Hepatocyte (in vitro differentiated cells): Measurements from ENCODE around the gene ZCRB1. TPM values are rescaled to one million over a fixed set of nuclear protein-coding genes. Genes with fewer than 3 reads are reported as not detected.
"Not testable (repeated sequence)": the region's sequence is repeated elsewhere in the genome, so short reads cannot be mapped to it uniquely, and the experiment has no call there.

Experiments
- DNase-seq: peaks from one replicate; pipeline ENCODE4 v3.0.0-alpha.2; 2016; ENCODE audit warnings: low spot score
- H2AFZ ChIP-seq: fragments of 200-600 bp; sonication (generic); 2 replicates; pipeline ENCODE4 v1.6.0; 2016; ENCODE audit warnings: antibody characterized with exemption, mild to moderate bottlenecking
- H3K27ac ChIP-seq: fragments of 200-600 bp; sonication (generic); 2 replicates; pipeline ENCODE4 v1.5.1; 2016; ENCODE audit warnings: mild to moderate bottlenecking
- H3K27me3 ChIP-seq: fragments of 200-600 bp; sonication (generic); 2 replicates; pipeline ENCODE4 v1.6.1; 2016
- H3K36me3 ChIP-seq: fragments of 200-600 bp; sonication (generic); replicated peaks from 2 replicates; pipeline ENCODE4 v1.5.1; 2016; ENCODE audit warnings: low read depth; ENCODE audit not compliant: insufficient read depth
- H3K4me1 ChIP-seq: fragments of 200-600 bp; sonication (generic); 2 replicates; pipeline ENCODE4 v1.5.1; 2016; ENCODE audit warnings: mild to moderate bottlenecking, moderate library complexity; ENCODE audit not compliant: insufficient read depth
- H3K4me2 ChIP-seq: fragments of 200-600 bp; sonication (generic); 2 replicates; pipeline ENCODE4 v1.6.0; 2016
- H3K4me3 ChIP-seq: fragments of 200-600 bp; sonication (generic); 2 replicates; pipeline ENCODE4 v1.5.1; 2016; ENCODE audit warnings: mild to moderate bottlenecking
- H3K79me2 ChIP-seq: fragments of 200-600 bp; sonication (generic); 2 replicates; pipeline ENCODE4 v1.6.0; 2017; ENCODE audit warnings: mild to moderate bottlenecking
- H3K9me2 ChIP-seq: fragments of 200-600 bp; sonication (generic); replicated peaks from 2 replicates; pipeline ENCODE4 v1.6.0; 2017; ENCODE audit warnings: mild to moderate bottlenecking; ENCODE audit not compliant: insufficient read depth
- H3K9me3 ChIP-seq: fragments of 200-600 bp; sonication (generic); 2 replicates; pipeline ENCODE4 v1.5.1; 2016; ENCODE audit warnings: low read depth, mild to moderate bottlenecking
- H4K20me1 ChIP-seq: fragments of 200-600 bp; sonication (generic); 2 replicates; pipeline ENCODE4 v1.6.0; 2016; ENCODE audit warnings: mild to moderate bottlenecking; ENCODE audit not compliant: insufficient read depth, poor library complexity, severe bottlenecking
- EZH2 ChIP-seq: fragments of 200-600 bp; sonication (generic); IDR thresholded peaks from 2 replicates; pipeline ENCODE4 v1.6.1; 2016; ENCODE audit warnings: antibody characterized with exemption, mild to moderate bottlenecking, borderline replicate concordance
- EZH2phosphoT487 ChIP-seq: fragments of 200-600 bp; sonication (generic); IDR thresholded peaks from one replicate; pipeline ENCODE4 v1.6.1; 2018; ENCODE audit warnings: antibody characterized with exemption, mild to moderate bottlenecking, low read depth, moderate library complexity; ENCODE audit not compliant: unreplicated experiment, severe bottlenecking
- WGBS: methylation state at CpG from one replicate; pipeline ENCODE4 v1.1.6; 2016; ENCODE audit warnings: low lambda C conversion rate; ENCODE audit errors: missing lambda C conversion rate; 5-methylcytosine and 5-hydroxymethylcytosine counted together
- polyA plus RNA-seq: library from polyadenylated mRNA; unstranded; fragments of >200 nt; fragmentation: Nextera tagmentation; extraction: Ambion mirVana; gene quantifications from 2 replicates; pipeline ENCODE4 v1.2.1, GENCODE V29; 2016
- total RNA-seq: library from RNA; depleted of rRNA; stranded (reverse); fragments of >200 nt; gene quantifications from 2 replicates; pipeline ENCODE4 v1.2.3, GENCODE V29; 2014
- TF ChIP-seq, protein P1 (sequence below): fragments of 200-600 bp; sonication (generic); IDR thresholded peaks from 2 replicates; pipeline ENCODE4 v1.5.1; 2016; ENCODE audit warnings: antibody characterized with exemption, mild to moderate bottlenecking; ENCODE audit not compliant: poor library complexity

The ZCRB1 gene
- total and polyA plus RNA-seq, 2 experiments from 2014 or later, result 27.7 to 85.9 TPM

DNA sequence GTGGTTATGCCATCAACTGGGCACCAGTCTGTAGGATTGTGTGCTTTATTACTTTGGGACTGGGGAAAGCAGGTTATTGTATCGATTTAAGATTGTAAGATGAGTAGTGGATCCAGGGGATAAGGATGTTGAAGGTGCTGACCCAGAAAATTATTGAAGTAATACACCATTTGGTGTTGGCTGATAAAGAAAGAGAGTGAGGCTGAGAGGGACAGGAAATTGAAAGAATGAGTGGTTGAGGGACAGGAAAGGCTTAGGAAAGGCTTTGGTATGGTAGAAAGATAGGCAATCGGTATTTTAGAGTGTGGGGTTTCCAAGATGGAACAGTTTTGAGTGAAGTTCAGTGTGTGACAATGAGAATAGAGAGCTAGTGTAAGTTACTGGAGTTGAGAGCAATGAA, 12.4 kb upstream of the ZCRB1 start:
- WGBS, result 97% methylated on average over 2 of the region's 2 CpGs
- DNase-seq, result no peak
- Histone ChIP-seq H3K4me1 (no peaks in the 10 kb centered on the region), H4K20me1 (peaks cover 2% of the 10 kb centered on the region), H3K27ac (no peak overlapping the region), H3K27me3 (no peaks in the 10 kb centered on the region), H2AFZ (no peak overlapping the region), H3K79me2 (peaks cover 79% of the 10 kb centered on the region), H3K4me3 (no peak overlapping the region), H3K9me2 (no peaks in the 10 kb centered on the region), H3K4me2 (no peak overlapping the region), H3K9me3 (no peaks in the 10 kb centered on the region), H3K36me3 (no peaks in the 10 kb centered on the region)
- TF ChIP-seq EZH2 (no peak), EZH2phosphoT487 (no peak)
- TF ChIP-seq, protein P1, sequence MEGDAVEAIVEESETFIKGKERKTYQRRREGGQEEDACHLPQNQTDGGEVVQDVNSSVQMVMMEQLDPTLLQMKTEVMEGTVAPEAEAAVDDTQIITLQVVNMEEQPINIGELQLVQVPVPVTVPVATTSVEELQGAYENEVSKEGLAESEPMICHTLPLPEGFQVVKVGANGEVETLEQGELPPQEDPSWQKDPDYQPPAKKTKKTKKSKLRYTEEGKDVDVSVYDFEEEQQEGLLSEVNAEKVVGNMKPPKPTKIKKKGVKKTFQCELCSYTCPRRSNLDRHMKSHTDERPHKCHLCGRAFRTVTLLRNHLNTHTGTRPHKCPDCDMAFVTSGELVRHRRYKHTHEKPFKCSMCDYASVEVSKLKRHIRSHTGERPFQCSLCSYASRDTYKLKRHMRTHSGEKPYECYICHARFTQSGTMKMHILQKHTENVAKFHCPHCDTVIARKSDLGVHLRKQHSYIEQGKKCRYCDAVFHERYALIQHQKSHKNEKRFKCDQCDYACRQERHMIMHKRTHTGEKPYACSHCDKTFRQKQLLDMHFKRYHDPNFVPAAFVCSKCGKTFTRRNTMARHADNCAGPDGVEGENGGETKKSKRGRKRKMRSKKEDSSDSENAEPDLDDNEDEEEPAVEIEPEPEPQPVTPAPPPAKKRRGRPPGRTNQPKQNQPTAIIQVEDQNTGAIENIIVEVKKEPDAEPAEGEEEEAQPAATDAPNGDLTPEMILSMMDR, result no peak

GRCh38 chr12:42336286-42336685, 10.4 kb upstream of the ZCRB1 start:
- Histone ChIP-seq H3K36me3 (no peaks in the 10 kb centered on the region), H3K27me3 (no peaks in the 10 kb centered on the region), H3K9me2 (no peaks in the 10 kb centered on the region), H3K79me2 (peaks cover 78% of the 10 kb centered on the region), H3K4me1 (no peaks in the 10 kb centered on the region), H4K20me1 (peaks cover 15% of the 10 kb centered on the region), H3K9me3 (no peaks in the 10 kb centered on the region), H2AFZ (no peak overlapping the region), H3K27ac (no peak overlapping the region), H3K4me2 (no peak overlapping the region), H3K4me3 (no peak overlapping the region)
- 83% methylated on average over 1 of the region's 1 CpG for WGBS
- no peak for DNase-seq
- TF ChIP-seq EZH2, result no peak
- no peak for TF ChIP-seq EZH2phosphoT487
- TF ChIP-seq, protein P1, result no peak

GRCh38 chr12:42332301-42333285, 6.7 kb upstream of the ZCRB1 start:
- 43% methylated on average over 4 of the region's 4 CpGs for WGBS
- Histone ChIP-seq H3K4me3 (no peak overlapping the region), H3K4me2 (no peak overlapping the region), H3K79me2 (peaks cover 87% of the 10 kb centered on the region), H3K9me2 (no peaks in the 10 kb centered on the region), H3K27me3 (no peaks in the 10 kb centered on the region), H3K27ac (no peak overlapping the region), H4K20me1 (peaks cover 19% of the 10 kb centered on the region), H2AFZ (no peak overlapping the region), H3K36me3 (no peaks in the 10 kb centered on the region), H3K4me1 (peaks cover 5% of the 10 kb centered on the region), H3K9me3 (no peaks in the 10 kb centered on the region)
- TF ChIP-seq, protein P1, result peak; percentile 69
- TF ChIP-seq EZH2phosphoT487, result no peak
- no peak for TF ChIP-seq EZH2
- peak; percentile 59 for DNase-seq

DNA sequence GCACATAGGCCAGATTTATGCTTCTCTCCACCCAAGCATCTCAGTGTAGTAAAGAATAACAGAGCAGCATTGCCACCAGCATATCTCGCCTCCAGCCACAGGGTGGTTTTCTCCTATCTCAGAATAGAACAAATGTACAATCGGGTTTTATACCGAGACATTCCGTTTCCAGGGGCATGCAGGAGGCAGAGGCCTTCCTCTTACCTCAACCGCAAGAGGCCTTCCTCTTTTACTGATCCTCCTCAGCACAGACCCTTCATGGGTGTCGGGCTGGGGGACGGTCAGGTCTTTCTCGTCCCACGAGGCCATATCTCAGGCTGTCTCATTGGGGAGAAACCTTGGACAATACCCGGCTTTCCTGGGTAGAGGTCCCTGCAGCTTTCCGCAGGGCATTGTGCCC, 4.2 kb upstream of the ZCRB1 start:
- not testable (repeated sequence) for H3K9me3 ChIP-seq, H3K36me3 ChIP-seq, H3K4me2 ChIP-seq, H3K9me2 ChIP-seq, DNase-seq, H3K27me3 ChIP-seq, H2AFZ ChIP-seq, H3K27ac ChIP-seq, H3K4me3 ChIP-seq
- Histone ChIP-seq H4K20me1 (peaks cover 19% of the 10 kb centered on the region), H3K4me1 (peaks cover 13% of the 10 kb centered on the region), H3K79me2 (peaks cover 80% of the 10 kb centered on the region)
- WGBS, result 90% methylated on average over 11 of the region's 11 CpGs
